ENCODE results near the gene YBX2.

- no peak for TF ChIP-seq CTCF (conservative IDR thresholded peaks at IDR 0.05)
- no peak for TF ChIP-seq EZH2 (IDR thresholded peaks at IDR 0.05; ENCODE audit: low read depth)
Observed at GRCh38 chr17:7246779-7247178, 47.7 kb downstream of the YBX2 start.

Data from PC-9 (cell line).